GM18873 (cell line): Measurements from ENCODE around the gene FARP1.
"Not testable (repeated sequence)": the region's sequence is repeated elsewhere in the genome, so short reads cannot be mapped to it uniquely, and the experiment has no call there.

Source experiments
- ATAC-seq: cut with Tn5 transposase; IDR thresholded peaks from one replicate; pipeline ENCODE4 v1.9.1; 2021; ENCODE audit warnings: mild to moderate bottlenecking, moderate library complexity, moderate number of reproducible peaks; ENCODE audit not compliant: unreplicated experiment, low FRiP score

The FARP1 gene

DNA sequence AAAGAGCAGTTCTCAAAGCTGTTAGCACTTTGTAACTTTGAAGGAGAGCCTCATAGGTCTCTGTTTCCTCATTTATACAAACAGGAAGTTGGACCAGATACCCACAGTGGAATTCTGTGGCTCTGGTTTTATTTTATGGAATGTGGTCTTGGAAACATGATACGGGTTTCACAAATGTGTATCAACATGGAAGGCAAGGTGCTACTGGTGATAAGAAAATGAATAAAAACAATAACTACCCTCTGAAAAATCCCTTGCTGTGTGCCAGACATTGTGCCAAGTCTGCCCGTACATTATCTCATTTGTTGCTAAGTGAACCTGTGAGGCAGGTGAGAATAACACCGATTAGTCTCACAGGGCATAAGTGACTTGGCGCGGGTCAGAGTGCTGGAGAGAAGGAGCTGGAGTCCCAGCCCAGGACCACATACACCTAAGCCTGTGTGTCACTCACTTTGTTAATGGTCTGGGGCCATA is 79.2 kb downstream of the FARP1 start:
- ATAC-seq: no peak

DNA sequence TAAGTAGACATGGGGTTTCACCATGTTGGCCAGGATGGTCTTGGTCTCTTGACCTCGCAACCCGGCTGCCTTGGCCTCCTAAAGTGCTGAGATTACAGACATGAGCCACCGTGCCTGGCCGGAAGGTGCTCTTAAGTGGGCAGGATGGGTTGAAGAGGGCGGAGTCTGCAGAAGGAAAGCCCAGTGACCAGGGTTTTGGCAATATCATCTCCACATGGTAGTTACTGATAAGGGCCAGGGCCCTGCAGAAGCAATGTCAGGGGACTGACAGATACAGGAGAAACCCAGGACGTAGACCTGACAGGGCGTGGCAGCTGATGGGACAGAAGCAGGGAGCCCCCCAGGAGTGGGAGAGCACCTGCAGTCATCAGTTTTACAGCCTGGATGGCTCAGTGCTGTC is 79.9 kb downstream of the FARP1 start:
- no peak for ATAC-seq

DNA sequence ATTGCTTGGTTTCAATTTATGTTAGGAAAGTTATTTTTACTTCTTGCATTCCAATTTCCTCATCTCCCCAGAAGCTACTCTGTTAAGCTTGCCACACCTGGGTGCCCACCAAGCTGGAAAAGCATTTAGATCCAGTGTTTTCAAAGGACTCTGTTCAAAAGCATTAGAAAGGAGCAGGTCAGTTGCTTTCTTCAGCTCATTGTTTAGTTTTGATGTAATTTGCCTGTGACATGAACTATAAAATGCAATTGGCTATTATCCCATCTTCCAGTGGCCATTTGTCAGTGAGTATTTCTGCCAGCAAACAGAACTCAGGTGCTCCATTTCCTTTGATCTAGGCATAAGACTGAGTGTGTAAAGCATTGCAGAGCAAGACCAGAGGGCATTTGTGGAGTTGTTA is 80.8 kb downstream of the FARP1 start:
- ATAC-seq: no peak

DNA sequence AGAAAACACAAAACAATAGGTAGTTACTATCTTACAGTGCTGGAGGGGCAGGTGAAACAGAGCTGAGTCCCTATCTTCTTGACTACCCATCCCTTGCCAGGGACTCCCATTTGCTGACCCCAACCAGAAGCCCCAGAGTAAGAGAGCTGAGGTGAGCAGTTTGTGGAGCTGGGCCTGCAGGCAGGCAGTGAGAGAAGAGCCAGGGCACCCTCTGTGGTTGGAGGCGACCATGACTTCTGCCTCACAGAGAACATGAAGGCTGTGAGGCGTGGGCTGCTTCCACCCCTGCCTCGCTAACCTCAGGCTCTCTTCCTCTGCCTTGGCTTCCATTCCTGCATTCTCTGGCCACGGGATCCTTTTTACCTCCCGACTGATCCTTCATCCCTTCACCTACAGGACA is 81.7 kb downstream of the FARP1 start:
- no peak for ATAC-seq

DNA sequence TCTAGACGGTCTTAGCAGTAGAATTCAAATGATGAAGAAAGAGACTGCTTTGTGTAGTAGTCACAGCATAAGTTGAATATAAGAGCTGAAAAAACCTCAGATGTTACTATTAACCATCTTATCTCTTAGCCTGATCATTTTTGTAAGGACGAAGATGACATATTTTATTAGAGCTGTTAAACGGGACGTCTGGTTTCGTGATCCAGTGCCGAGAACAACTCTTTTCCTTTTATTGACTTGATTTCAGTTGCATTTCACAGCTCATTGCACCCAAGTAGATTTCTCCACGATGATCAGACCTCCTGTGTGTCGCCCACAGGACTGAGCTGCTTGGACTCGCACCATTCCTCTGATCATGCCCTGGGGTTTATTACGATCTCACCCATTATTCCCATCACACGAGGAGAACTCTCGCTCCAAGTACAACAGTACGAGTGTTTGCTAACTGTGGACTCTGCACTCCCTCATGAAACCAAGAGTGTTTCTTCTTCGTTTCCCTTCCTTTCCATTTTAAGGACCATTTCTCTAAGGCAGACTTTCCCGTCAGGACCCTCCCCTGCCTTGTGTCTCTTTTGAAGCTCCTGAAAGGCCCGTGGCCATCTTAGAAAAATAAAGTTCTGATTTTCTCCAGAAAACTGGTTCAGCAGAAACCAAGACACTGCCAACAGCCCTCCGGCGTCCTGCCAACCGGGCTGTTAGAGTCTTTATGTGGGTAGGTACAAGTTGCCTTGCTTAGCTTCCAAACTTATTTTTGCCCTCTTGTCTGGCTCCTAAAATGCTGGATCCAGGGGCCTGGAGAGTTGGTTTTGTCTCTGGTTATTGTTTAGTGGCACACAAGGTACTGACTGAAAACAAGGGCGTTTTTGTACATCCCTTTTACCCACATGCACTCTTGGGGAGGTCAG is 82.4 kb downstream of the FARP1 start:
- ATAC-seq: no peak

DNA sequence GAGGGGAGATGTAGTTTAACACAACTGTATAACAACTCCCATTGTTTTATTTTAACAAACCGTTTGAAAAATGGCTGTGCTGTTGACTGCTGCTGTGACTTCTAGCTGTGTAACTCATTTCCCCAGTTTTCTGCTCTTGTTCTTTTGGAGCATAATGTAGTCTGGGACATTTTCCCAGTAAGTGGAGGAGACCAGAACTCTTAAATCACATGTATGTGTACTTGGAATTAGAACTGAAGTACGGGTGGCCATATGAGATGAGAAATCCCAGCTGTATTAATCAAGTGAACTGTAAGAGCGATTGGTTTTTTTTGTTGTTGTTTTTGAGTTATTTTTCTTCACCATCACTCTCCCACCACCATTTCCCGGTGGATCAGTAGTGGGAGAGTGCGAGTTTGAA is 83.6 kb downstream of the FARP1 start:
- ATAC-seq: no peak

DNA sequence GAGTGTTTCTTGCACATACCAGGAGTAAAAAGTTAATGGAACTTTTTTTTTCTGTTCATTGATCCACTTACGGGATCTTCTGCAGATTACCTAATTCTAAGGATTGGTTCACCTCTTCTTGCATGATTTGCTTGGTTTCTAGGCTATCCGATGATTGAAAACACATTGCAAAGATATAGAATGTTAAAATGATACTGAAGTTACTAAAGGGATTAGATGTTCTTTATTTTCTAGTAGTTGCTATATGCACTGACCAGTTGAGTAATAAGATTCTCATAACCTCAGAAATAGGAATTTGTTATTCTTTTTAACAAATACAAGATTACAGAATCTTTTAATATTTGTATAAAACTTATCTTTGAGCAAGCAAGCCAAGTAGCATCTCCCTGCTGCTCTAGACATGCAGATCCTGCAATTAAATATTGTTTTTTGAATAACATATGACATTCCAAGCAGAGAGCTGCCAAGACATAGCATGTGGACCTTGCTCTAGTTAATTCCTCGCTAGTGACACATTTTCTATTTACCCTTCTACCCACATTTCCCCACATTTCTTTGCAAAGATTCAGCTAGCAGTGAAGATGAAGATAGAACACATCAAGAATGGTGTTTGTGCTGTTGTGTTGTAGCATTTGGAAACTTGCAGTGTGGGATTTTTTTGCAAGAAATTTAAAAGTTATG is 85.9 kb downstream of the FARP1 start:
- ATAC-seq: no peak

DNA sequence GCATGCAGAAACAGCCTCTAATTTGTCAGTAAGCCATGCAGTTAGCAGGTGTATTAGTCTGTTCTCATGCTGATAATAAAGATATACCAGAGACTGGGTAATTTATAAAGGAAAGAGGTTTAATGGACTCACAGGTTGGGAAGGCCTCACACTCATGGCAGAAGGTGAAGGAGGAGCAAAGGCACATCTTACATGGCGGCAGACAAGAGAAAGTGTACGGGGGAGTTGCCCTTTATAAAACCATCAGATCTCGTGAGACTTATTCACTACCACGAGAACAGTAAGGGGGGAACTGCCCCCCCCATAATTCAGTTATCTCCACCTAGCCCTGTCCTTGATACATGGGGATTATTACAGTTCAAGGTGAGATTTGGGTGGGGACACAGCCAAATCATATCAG is 87.9 kb downstream of the FARP1 start:
- ATAC-seq: not testable (repeated sequence)

DNA sequence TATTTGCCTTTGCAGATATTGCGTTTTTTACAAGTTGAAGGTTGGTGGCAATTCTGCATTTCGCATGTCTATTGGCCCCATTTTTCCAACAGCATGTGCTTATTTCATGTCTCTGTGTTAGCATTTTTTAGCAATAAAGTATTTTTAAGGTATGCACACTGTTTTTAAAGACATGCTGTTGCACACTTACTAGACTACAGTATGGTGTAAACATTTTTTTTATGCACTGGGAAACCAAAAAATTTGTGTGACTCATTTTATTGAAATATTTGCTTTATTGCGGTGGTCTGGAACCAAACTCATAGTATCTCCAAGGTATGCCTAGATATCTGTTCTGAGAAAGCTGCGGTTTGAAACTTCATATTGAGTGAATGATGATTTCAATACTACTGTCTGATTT is 89.6 kb downstream of the FARP1 start:
- no peak for ATAC-seq

DNA sequence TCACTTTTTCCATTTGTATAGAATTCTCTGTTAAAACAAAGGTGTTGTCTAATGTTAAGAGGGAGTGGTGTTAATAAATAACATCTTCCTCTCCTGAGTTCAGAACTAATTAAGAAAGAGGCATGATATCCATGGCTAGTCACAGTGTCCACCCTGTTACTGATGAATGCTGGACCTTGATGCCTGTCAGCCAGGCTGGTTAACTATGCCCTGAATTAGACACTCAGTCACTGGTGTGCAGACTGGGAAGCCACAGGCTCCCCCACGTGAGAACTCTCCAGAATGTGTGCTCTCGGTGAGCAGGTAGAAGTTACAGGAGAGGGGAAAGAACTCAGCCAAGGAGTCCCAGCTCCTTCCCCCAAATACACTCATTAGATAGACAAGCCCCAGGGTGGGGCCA is 90.2 kb downstream of the FARP1 start:
- ATAC-seq: no peak

DNA sequence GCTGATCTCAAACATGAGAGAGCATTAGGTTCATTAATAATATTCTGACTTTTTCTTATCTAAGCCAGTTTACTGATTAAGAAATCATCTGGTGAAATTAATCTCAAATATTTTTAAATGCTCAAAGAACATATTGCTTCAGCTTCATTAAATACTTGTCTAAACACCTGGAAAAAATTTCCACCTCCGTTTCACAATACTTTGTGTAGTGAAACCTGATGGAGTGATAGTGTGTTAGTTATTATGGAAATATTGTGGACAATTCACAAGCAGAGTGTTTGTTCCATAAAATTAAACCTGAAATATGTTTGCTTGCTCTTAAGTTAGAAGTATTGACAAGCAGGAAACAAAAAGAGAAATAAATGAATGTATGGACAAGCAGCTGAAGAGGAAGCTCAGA is 91.5 kb downstream of the FARP1 start:
- ATAC-seq: no peak

DNA sequence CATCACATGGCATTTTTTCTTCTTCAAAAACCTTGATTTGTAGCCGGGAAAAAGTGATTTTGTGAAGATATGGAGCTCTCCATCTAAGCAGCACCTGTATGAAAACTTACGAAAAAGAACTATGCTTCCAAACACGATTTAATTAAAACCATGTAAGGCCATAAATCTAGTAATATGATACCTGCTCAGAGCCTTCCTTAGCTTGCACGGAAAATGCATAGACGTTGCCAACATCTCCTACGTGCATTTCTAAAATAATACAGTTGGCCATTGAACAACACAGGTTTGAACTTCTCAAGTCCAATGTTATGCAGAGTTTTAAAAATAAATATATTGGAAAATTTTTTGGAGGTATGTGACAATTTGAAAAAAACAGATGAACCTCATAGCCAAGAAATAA is 93.3 kb downstream of the FARP1 start:
- no peak for ATAC-seq

DNA sequence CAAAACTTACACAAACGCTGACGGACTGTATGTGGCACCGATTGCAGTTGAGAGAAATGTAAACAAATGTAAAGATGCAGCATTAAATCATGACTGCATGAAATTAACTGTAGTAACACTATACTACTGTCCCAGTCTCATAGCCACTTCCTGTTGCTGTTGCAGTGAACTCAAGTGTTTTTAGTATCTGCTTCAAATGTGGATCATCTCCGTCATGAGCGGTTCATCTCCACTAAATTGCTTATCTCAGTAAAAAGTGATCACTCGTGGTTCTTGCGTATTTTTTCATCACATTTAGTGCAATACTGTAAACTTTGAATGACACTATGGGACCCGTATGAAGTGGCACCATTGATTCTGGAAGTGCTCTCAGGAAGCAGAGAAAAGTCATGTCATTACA is 94.4 kb downstream of the FARP1 start:
- no peak for ATAC-seq

DNA sequence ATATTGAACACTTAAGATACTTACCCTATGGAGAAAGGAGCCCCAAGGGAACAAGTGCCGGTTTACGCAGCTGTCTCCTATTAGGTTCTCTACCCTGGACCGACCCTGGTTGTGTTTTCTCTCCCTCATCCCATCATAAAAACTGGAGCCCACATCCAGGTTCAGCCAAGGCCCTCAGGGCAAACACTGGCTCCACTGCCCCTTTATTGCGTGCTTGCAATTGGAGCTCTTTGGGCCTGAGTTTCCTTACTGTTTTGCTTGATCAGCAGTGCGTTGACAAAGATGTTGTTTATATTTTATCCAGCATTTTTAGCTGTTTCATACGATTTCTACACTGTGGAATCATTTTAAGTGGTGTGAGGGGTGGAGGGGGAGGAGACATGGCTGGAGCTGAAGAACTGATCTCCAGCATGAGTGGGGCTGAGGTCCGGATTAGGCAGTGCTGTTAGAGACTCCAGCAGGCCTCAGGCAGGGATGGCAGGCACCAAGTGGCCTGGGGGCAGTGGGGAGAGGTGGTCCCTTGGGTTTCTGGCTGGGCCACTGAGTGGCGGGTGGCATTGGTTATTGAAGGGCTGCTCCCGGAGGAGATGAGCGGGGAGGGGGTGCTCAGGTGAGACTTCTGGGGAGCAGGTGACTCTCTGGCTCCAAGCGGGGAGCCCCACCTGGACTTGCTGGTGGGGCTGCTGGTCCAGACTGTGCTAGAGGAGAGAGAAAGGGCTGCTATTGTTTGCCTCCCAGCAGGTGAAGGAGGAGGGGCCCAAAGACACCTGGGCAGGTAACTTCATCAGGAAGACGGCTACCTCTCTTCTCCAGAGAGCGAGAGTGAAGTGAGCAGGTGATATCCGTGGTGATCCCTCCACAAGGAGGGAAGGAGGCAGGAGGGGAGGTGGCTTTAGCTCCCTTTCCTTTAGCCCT is 96.5 kb downstream of the FARP1 start:
- ATAC-seq: no peak

DNA sequence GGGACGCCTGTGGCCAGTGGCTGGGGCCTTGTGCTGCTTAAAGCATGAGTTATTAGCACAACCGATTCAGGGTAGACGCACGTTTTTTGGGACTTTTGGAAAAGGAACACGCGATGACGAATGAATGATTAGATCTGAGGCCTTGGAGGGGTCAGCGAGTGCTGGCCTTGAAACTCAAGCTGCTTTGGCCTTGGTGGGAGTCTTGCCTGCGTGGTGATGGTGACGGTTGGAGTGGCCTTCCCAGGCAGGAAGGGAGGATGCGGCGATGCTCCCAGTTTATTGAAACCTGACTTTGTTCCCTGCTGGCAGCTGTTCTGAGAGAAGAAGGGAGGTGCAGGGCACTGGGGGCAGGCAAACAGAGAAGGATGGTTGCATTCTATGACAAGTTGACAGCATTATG is 97.2 kb downstream of the FARP1 start:
- no peak for ATAC-seq

DNA sequence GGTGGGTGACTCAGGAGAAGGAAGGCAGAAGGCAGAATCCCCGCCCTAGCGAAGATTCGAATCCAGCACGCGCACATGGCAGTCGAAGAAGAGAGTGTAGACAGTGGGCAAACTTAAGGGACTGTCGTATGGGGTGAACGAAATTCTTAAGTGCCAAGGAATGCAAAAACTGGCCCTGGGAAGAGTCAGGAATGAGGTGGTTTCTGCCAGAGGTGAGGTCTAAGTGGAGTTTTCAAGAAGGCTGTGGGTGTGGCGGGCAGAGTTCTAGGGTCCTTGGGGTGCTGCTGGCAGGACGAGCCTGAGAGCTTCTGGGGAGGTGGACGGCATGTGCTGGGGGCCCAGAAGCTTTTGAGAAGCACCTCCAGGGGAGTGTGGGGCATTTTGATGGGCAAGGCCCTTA is 98.1 kb downstream of the FARP1 start:
- no peak for ATAC-seq

DNA sequence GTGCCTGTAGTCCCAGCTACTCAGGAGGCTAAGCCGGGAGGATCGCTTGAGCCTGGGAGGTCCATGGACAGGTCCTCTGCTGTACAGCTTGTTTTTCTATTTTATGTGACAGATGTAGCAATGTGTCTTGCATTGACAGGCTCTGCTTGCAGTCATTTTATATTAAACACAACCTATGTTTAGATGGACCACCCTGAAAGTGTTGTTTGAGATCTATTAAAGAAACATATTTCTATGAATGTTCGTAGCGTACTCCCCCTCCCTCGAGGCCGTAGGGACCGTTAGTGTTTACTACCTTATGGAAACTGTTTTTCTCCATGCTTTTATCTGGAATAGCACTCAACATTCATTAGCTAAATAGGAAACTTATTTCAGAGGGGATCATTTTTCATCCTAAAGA is 99.1 kb downstream of the FARP1 start:
- no peak for ATAC-seq

DNA sequence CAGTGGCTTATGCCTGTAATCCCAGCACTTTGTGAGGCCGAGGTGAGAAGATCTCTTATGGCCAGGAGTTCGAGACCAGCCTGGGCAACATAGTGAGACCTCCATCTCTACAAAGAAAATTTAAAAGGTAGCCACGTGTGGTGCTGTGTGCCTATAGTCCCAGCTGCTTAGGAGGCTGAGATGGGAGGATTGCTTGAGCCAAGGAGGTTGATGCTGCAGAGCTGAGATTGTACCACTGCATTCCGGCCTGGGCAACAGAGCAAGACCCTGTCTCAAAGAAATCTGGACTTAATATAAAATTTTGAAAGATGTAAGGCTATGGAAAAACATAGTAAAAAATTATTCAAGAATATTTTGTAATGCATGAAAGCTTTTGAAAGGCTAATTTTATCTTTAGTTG is 99.5 kb downstream of the FARP1 start:
- no peak for ATAC-seq

DNA sequence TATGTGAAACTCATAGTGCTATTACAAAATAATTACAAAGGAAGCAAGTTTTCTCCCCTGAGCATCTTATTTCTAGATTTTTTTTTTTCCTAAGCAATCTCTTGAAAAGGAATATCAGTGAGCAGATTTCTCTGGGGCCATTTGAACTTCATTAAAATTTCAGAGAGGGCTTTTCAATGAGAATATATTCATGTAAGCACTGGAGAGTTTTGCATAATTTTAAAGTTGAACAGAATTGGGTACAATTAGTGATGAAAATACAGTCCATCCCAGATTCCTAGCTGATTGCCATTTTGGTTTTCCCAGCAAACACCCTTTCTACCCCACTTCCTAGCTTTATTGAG is 101.0 kb downstream of the FARP1 start:
- no peak for ATAC-seq

DNA sequence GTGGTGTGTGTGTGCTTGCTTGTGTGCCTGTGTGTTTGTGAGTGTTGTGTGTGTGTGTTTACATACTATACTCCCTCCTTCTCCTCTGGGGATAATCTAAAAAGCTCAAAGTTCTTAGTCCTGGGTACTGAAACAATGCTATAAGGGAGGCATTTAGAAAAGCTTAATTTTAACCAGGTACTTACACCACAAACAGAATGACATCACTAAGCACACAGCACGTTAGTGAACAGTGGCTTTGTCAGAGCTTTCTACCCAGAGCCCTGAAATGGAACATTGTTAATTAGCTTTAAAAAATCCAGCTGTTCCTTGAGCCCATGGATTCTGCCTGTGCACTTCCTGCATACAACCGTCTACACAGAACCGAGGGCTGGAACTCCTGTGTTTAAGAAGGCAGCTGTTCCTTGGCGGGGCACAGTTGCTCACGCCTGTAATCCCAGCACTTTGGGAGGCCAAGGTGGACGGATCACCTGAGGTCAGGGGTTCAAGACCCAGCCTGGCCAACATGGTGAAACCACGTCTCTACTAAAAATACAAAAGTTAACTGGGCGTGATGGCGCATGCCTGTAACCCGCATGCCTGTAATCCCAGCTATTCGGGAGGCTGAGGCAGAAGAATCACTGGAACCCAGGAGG is 103.8 kb downstream of the FARP1 start:
- ATAC-seq: no peak

DNA sequence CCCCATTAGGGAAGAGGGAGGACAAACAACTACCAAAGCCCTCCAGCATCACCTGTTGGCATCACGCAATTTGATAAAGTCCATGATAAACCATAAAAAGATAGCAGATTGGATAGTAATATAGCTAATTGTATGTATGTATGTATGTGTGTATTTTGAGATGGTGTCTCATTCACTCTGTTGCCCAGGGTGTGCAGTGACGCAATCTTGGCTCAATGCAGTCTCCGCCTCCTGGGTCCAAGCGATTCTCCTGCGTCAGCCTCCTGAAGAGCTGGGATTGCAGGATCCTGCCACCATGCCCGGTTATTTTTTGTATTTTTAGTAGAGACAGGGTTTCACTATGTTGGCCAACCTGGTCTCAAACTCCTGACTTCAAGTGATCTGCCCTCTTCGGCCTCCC is 108.8 kb downstream of the FARP1 start:
- ATAC-seq: no peak
